ENCODE data around the gene KMT2E.

Gene KMT2E

DNA sequence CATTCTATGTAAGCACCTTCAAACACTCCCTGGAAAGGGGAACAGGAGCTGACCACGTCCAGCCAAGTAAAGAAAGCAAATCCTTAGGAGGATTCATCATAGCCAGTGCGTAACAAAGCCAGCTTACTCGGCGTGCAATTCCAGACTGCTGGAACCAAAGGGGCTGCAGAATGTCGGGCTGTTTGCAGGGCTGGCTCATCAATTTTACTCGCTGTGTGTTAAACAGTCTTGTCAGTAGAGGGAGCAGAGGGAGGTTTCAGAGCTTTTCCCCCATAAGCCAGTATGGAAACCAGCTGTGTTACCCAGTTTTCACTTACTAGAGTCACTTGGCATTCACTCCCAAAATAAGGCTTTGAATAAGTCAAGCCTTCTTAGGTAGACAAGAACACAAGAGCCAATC, 127.1 kb downstream of the KMT2E start:
- ChIA-PET CTCF (interaction anchor here (0.6 to 1.3 kb wide), 3 partner anchors 161 to 354 kb away, joined by 3 to 4 read pairs (median 4); no protein-coding TSS in a partner anchor), POLR2A (no interaction called here)
- Histone ChIP-seq H3K36me3 (ENCODE audit: control insufficient read depth in 2 of 2, insufficient read depth in 1 of 2, low read length in 2 of 2) (peaks cover 0 to 37% of the 10 kb centered on the region in 2 experiments; a peak in 2 of 3 replicates), H3K27ac (ENCODE audit: extremely low read depth, low read depth, low read length) (no peak overlapping the region), H3K9me3 (ENCODE audit: control insufficient read depth, insufficient read depth, low read depth, low read length) (no peaks in the 10 kb centered on the region), H3K4me1 (ENCODE audit: control insufficient read depth, insufficient read depth, low read length) (no peaks in the 10 kb centered on the region), H3K4me3 (ENCODE audit: low read depth, low read length) (no peak overlapping the region)
- no peak for TF ChIP-seq ZNF777 (tag by site-specific recombination; IDR thresholded peaks at IDR 0.05; ENCODE audit: borderline replicate concordance)
- TF ChIP-seq ZNF600 (tag by site-specific recombination; IDR thresholded peaks at IDR 0.05) = peak; percentile 53; the same call in 1 of the 2 replicates
- no peak for TF ChIP-seq ZNF548 (tag by site-specific recombination; IDR thresholded peaks at IDR 0.05)
- TF ChIP-seq KLF16 (tag by site-specific recombination; IDR thresholded peaks at IDR 0.05) = no peak
- peak; percentile 30; the same call in 1 of the 2 replicates for TF ChIP-seq PRDM1 (tag by site-specific recombination; IDR thresholded peaks at IDR 0.05)
- peak; percentile 97 for TF ChIP-seq ZNF660 (tag by site-specific recombination; IDR thresholded peaks at IDR 0.05)
- TF ChIP-seq ZNF530 (tag by site-specific recombination; IDR thresholded peaks at IDR 0.05; ENCODE audit: low read depth) = no peak
- TF ChIP-seq, protein P1, sequence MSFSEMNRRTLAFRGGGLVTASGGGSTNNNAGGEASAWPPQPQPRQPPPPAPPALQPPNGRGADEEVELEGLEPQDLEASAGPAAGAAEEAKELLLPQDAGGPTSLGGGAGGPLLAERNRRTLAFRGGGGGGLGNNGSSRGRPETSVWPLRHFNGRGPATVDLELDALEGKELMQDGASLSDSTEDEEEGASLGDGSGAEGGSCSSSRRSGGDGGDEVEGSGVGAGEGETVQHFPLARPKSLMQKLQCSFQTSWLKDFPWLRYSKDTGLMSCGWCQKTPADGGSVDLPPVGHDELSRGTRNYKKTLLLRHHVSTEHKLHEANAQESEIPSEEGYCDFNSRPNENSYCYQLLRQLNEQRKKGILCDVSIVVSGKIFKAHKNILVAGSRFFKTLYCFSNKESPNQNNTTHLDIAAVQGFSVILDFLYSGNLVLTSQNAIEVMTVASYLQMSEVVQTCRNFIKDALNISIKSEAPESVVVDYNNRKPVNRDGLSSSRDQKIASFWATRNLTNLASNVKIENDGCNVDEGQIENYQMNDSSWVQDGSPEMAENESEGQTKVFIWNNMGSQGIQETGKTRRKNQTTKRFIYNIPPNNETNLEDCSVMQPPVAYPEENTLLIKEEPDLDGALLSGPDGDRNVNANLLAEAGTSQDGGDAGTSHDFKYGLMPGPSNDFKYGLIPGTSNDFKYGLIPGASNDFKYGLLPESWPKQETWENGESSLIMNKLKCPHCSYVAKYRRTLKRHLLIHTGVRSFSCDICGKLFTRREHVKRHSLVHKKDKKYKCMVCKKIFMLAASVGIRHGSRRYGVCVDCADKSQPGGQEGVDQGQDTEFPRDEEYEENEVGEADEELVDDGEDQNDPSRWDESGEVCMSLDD (tag by site-specific recombination; IDR thresholded peaks at IDR 0.05) = no peak
- TF ChIP-seq ZNF266 (tag by site-specific recombination; IDR thresholded peaks at IDR 0.05; ENCODE audit: low read depth) = no peak
- TF ChIP-seq ZNF654 (tag by site-specific recombination; IDR thresholded peaks at IDR 0.05; ENCODE audit: low read depth) = peak; percentile 6; the same call in 1 of the 2 replicates

- Histone ChIP-seq H3K36me3 (ENCODE audit: control insufficient read depth in 2 of 2, insufficient read depth in 1 of 2, low read length in 2 of 2) (no peaks in the 10 kb centered on the region; a peak in 1 of 3 replicates), H3K27ac (ENCODE audit: extremely low read depth, low read depth, low read length) (no peak overlapping the region), H3K4me1 (ENCODE audit: control insufficient read depth, insufficient read depth, low read length) (no peaks in the 10 kb centered on the region), H3K4me3 (ENCODE audit: low read depth, low read length) (no peak overlapping the region), H3K9me3 (ENCODE audit: control insufficient read depth, insufficient read depth, low read depth, low read length) (no peaks in the 10 kb centered on the region)
- ChIA-PET CTCF (interaction anchor here (0.7 kb wide), 1 partner anchor 73 kb away, joined by 4 read pairs; no protein-coding TSS in a partner anchor), POLR2A (no interaction called here)
- TF ChIP-seq ZNF777 (tag by site-specific recombination; IDR thresholded peaks at IDR 0.05; ENCODE audit: borderline replicate concordance) = no peak
- TF ChIP-seq, protein P2, sequence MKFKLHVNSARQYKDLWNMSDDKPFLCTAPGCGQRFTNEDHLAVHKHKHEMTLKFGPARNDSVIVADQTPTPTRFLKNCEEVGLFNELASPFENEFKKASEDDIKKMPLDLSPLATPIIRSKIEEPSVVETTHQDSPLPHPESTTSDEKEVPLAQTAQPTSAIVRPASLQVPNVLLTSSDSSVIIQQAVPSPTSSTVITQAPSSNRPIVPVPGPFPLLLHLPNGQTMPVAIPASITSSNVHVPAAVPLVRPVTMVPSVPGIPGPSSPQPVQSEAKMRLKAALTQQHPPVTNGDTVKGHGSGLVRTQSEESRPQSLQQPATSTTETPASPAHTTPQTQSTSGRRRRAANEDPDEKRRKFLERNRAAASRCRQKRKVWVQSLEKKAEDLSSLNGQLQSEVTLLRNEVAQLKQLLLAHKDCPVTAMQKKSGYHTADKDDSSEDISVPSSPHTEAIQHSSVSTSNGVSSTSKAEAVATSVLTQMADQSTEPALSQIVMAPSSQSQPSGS (tag by site-specific recombination; IDR thresholded peaks at IDR 0.05; ENCODE audit: low read depth) = no peak
- TF ChIP-seq ZNF501 (tag by site-specific recombination; IDR thresholded peaks at IDR 0.05) = no peak
- TF ChIP-seq ZNF48 (tag by site-specific recombination; IDR thresholded peaks at IDR 0.05) = no peak
- TF ChIP-seq ZNF658 (tag by site-specific recombination; IDR thresholded peaks at IDR 0.05) = no peak
- TF ChIP-seq EGR2 (tag by site-specific recombination; IDR thresholded peaks at IDR 0.05; ENCODE audit: low read depth) = no peak
- TF ChIP-seq, protein P3, sequence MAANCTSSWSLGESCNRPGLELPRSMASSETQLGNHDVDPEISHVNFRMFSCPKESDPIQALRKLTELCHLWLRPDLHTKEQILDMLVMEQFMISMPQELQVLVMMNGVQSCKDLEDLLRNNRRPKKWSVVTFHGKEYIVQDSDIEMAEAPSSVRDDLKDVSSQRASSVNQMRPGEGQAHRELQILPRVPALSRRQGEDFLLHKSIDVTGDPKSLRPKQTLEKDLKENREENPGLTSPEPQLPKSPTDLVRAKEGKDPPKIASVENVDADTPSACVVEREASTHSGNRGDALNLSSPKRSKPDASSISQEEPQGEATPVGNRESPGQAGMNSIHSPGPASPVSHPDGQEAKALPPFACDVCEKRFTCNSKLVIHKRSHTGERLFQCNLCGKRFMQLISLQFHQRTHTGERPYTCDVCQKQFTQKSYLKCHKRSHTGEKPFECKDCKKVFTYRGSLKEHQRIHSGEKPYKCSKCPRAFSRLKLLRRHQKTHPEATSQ (tag by site-specific recombination; IDR thresholded peaks at IDR 0.05) = no peak
- TF ChIP-seq ZNF791 (tag by site-specific recombination; IDR thresholded peaks at IDR 0.05) = no peak
- TF ChIP-seq ZSCAN16 (tag by site-specific recombination; IDR thresholded peaks at IDR 0.05) = no peak
- TF ChIP-seq ZNF776 (tag by site-specific recombination; IDR thresholded peaks at IDR 0.05; ENCODE audit: borderline replicate concordance) = no peak
- TF ChIP-seq ZNF549 (tag by site-specific recombination; IDR thresholded peaks at IDR 0.05) = no peak
- no peak for TF ChIP-seq ZBTB48 (tag by site-specific recombination; IDR thresholded peaks at IDR 0.05)
- no peak for TF ChIP-seq BCL11A (tag by site-specific recombination; IDR thresholded peaks at IDR 0.05; ENCODE audit: low read depth)
- no peak for TF ChIP-seq MZF1 (tag by site-specific recombination; IDR thresholded peaks at IDR 0.05; ENCODE audit: borderline replicate concordance)
- no peak for TF ChIP-seq GFI1B (tag by site-specific recombination; IDR thresholded peaks at IDR 0.05)
- TF ChIP-seq SETDB1 (IDR thresholded peaks at IDR 0.05; ENCODE audit: insufficient read length, low read length) = no peak
- TF ChIP-seq ZNF354C (tag by site-specific recombination; IDR thresholded peaks at IDR 0.05; ENCODE audit: borderline replicate concordance, low read depth) = no peak
- no peak for TF ChIP-seq ZBTB1 (tag by site-specific recombination; IDR thresholded peaks at IDR 0.05)
These were observed 135.8 kb downstream of the KMT2E start for GRCh38 chr7:105149827-105150226.

Measured in HEK293 (cell line).